Spleen (tissue), 11 donors: ENCODE measurements around the gene PPP1R3A. TPM values are rescaled to one million over a fixed set of nuclear protein-coding genes. Genes with fewer than 3 reads are reported as not detected.

Experiments
- DNase-seq: peaks from one replicate; pipeline ENCODE4 v3.0.0-alpha.2; 2020
- H3K27ac ChIP-seq, 8 donors: fragments of 200-600 bp; sonication (generic) in 7 of 8; 1 replicate in 4 of 8; 2 replicates in 4 of 8; pipeline versions ENCODE4 v1.5.0 to v1.8.0; 2016 to 2021; ENCODE audit warnings: inconsistent platforms in 4 of 8, mild to moderate bottlenecking in 4 of 8, moderate library complexity in 1 of 8
- H3K27me3 ChIP-seq, 7 donors: fragments of 200-600 bp; sonication (generic) in 6 of 7; replicated peaks in 1 of 7; 1 replicate in 4 of 7; 2 replicates in 3 of 7; pipeline versions ENCODE4 v1.5.0 to v1.8.0; 2016 to 2021; ENCODE audit warnings: inconsistent platforms in 3 of 7, mild to moderate bottlenecking in 1 of 7
- H3K36me3 ChIP-seq, 6 donors: fragments of 200-600 bp; sonication (generic) in 5 of 6; 1 replicate in 4 of 6; 2 replicates in 2 of 6; pipeline versions ENCODE4 v1.5.0 to v1.8.0; 2016 to 2021; ENCODE audit warnings: inconsistent platforms in 2 of 6
- H3K4me1 ChIP-seq, 6 donors: fragments of 200-600 bp; sonication (generic) in 5 of 6; 1 replicate in 3 of 6; 2 replicates in 3 of 6; pipeline versions ENCODE4 v1.5.0 to v1.8.0; 2016 to 2021; ENCODE audit warnings: inconsistent platforms in 3 of 6
- H3K4me3 ChIP-seq, 8 donors: fragments of 200-600 bp; sonication (generic) in 7 of 8; 1 replicate in 4 of 8; 2 replicates in 4 of 8; pipeline versions ENCODE4 v1.5.0 to v1.8.0; 2016 to 2021; ENCODE audit warnings: inconsistent platforms in 4 of 8, mild to moderate bottlenecking in 4 of 8, moderate library complexity in 2 of 8
- H3K9me3 ChIP-seq, 8 donors: fragments of 200-600 bp; sonication (generic) in 7 of 8; 1 replicate in 4 of 8; 2 replicates in 4 of 8; pipeline versions ENCODE4 v1.5.0 to v1.8.0; 2016 to 2021; ENCODE audit warnings: inconsistent platforms in 4 of 8
- POLR2A ChIP-seq, 3 donors: fragments of 450-650 bp; IDR thresholded peaks; one replicate each; pipeline ENCODE4 v1.5.1; 2017; ENCODE audit warnings: antibody characterized with exemption in 3 of 3, mild to moderate bottlenecking in 1 of 3
- POLR2AphosphoS5 ChIP-seq, 3 donors: sonication (generic); formaldehyde crosslinking; IDR thresholded peaks; one replicate each; pipeline ENCODE4 v1.5.1; 2017; ENCODE audit warnings: antibody characterized with exemption in 3 of 3
- WGBS, 5 donors: extraction: QIAGEN DNeasy Blood & Tissue Kit in 3 of 5; methylation state at CpG; one replicate each; pipeline versions ENCODE4 v1.1.5 to v1.1.7; 2013 to 2018; 5-methylcytosine and 5-hydroxymethylcytosine counted together
- intact Hi-C: fragments of 100-400 bp; cut with DNase I; formaldehyde crosslinking; loops from one replicate; pipeline ENCODE4 v1.15.0; 2023; ENCODE audit warnings: low total_unique reads
- polyA plus RNA-seq, 3 donors: library from polyadenylated mRNA; stranded (reverse); fragments of 200-250 nt; gene quantifications; one replicate each; pipeline ENCODE4 v1.2.1, GENCODE V29; 2013
- total RNA-seq, 7 donors: library from RNA; depleted of rRNA in 3 of 7; stranded (reverse); fragments of >200 nt in 3 of 7; fragmentation: NEBNext Ultra II Directional in 4 of 7; extraction: Animal tissue kit (Norgen Biotek cat#: 25700) in 4 of 7; gene quantifications; one replicate each; pipeline versions ENCODE4 v1.1.0 to v1.2.1, GENCODE V29; 2016 to 2021
- TF ChIP-seq, protein P1 (sequence below), 11 experiments: fragments of 200-600 bp in 7 of 11; fragments of 450-650 bp in 4 of 11; sonication (generic) in 4 of 11; IDR thresholded peaks in 8 of 11; conservative IDR thresholded peaks in 3 of 11; 1 replicate in 7 of 11; 2 replicates in 4 of 11; pipeline versions ENCODE4 v1.4.0 to v1.8.0; 2016 to 2021; ENCODE audit warnings: antibody characterized with exemption in 11 of 11, inconsistent platforms in 4 of 11, mild to moderate bottlenecking in 1 of 11
- donor health status: healthy with polysubstance abuse.
- donor health status: DM: no; HTN: no; CAD: no; lungs with moderate emphysema.
- donor health status: DM: no; HTN: no; CAD: no.
- donor health status: Bipolar disorder and iron deficiency.
- donor health status: healthy.
- donor health status: DM: no; HTN: no; CAD: no.
- donor health status: DM: yes; HTN: yes; CAD: no.

The PPP1R3A gene
- total and polyA plus RNA-seq, 10 donors, result not detected

DNA sequence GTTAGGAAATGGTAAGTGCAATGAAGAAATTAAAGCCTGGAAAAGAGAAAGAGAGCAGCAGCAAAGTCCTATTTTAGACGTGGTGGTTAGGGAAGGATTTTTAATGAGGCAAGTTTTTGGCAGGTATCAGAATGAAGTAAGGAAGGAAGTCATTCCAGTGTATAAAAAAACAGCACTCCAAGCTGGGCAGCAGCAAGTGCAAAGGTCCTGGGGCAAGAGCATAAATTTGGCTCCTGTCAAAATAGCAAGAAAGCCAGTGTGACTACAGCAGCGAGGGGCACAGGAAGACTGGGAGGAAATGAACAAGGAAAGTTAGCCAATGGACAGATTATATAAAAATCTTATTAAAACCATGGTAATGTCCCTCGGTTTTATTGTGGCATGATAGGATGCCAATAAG is 90.2 kb downstream of the PPP1R3A start:
- Histone ChIP-seq H3K4me1 (no peaks in the 10 kb centered on the region), H3K4me3 (no peak overlapping the region), H3K9me3 (no peaks in the 10 kb centered on the region), H3K36me3 (no peaks in the 10 kb centered on the region), H3K27ac (no peak overlapping the region), H3K27me3 (no peaks in the 10 kb centered on the region)
- intact Hi-C loops, result no loop called here
- 30 to 36% (median 34%) methylated on average over 3 of the region's 3 CpGs for WGBS, 5 donors
- TF ChIP-seq POLR2AphosphoS5 (IDR thresholded peaks at IDR 0.05) (no peak), POLR2A (IDR thresholded peaks at IDR 0.05) (no peak)
- TF ChIP-seq, protein P1, sequence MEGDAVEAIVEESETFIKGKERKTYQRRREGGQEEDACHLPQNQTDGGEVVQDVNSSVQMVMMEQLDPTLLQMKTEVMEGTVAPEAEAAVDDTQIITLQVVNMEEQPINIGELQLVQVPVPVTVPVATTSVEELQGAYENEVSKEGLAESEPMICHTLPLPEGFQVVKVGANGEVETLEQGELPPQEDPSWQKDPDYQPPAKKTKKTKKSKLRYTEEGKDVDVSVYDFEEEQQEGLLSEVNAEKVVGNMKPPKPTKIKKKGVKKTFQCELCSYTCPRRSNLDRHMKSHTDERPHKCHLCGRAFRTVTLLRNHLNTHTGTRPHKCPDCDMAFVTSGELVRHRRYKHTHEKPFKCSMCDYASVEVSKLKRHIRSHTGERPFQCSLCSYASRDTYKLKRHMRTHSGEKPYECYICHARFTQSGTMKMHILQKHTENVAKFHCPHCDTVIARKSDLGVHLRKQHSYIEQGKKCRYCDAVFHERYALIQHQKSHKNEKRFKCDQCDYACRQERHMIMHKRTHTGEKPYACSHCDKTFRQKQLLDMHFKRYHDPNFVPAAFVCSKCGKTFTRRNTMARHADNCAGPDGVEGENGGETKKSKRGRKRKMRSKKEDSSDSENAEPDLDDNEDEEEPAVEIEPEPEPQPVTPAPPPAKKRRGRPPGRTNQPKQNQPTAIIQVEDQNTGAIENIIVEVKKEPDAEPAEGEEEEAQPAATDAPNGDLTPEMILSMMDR (IDR thresholded peaks at IDR 0.05 in 8 of 11, conservative IDR thresholded peaks at IDR 0.05 in 3 of 11), result no peak
- no peak for DNase-seq
